NCI-H1436 treated with DMSO at 0.1 percent for 48 hours (cell line): Measurements from ENCODE around the gene EIF1AX.
"Not testable (repeated sequence)": the region's sequence is repeated elsewhere in the genome, so short reads cannot be mapped to it uniquely, and the experiment has no call there.

Experiments
- DNase-seq: peaks from one replicate; lab custom pipeline; 2025; lab: John Stamatoyannopoulos, UW

The EIF1AX gene

DNA sequence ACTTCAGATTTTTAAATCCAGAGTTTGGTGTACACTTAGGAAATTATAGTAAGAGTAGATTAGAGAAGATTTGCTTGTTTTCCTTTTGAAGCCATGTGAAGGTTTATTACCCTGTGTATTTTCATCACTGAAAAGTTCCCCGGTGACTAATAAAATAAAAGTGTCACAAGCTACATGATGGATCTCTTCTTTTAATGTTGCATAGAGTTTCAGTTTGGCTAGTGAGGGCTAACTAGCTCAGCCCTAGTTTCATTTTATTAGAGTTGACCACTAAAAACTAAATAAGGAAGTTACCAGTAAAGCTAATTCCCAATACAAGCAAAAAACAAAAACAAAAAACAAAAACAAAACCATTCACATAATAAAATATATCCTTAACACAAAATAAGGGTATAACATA is 14.8 kb downstream of the EIF1AX start:
- DNase-seq: not testable (repeated sequence)

GRCh38 chrX:20124964-20125363 is 16.7 kb downstream of the EIF1AX start:
- no peak for DNase-seq

DNA sequence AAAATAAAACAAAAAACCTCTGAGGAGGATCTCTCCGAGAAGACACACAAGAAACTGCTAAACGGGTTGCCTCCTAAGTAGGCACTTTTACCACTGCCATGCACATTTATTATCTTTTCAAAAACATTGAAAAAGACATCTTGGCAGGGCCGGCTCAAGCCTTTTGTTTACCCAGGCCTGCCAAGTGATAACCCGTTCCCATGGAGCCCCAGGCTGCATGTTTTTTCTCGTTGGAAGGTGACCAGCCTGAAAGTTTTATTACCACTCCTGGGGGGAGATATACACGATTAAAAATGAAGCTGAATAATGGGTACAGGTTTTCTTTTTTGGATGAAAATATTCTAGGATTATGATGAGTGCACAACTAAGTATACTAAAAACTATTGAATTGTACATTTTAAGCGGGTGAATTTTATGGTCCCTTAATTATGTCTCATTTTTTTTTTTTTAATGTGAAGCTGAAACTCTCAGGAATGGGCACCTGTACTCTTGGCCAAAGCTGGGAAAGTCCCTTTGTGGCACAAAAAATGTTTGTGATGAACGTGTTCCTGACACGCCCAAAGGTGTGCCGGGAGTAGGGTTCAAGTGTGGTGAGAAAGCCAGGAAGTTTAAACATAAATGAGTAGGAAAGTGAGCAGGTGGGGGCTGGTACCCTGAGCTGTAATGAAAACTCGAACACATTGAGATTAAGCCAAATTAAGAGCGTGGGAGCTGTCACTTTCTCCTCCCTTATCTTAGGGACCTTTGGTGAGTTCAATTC is 23.4 kb downstream of the EIF1AX start:
- no peak for DNase-seq

GRCh38 chrX:20116577-20117240 is 24.9 kb downstream of the EIF1AX start, which contains the start of gene MAP7D2:
MAP7D2 (minus strand) TSS chrX:20116907; CDS start chrX:20116879, 28 bp downstream.
- no peak for DNase-seq

DNA sequence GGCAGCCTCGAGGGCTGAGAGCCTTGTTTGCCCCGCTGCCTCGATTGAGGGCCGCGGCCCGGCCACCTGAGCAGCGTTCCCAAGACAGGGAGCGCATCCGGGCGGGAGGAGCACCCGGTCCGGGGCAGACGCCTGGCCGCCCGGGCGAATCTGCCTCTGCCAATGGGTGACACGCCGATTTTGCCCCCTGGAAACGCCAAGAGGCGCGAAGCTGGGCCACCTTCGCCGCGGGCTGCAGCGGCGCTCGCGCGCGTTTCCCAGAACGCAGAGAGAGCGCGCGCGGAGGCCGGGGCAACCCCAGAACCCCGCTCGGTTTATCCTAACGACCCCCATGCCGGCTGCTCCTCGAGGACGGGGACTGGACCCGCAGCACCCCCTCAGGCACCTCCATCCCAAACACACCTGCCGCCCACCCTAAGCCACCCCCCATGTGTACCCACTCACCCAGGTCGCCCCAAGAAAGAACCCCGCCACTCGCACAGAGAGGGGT is 25.5 kb downstream of the EIF1AX start:
- DNase-seq: no peak

DNA sequence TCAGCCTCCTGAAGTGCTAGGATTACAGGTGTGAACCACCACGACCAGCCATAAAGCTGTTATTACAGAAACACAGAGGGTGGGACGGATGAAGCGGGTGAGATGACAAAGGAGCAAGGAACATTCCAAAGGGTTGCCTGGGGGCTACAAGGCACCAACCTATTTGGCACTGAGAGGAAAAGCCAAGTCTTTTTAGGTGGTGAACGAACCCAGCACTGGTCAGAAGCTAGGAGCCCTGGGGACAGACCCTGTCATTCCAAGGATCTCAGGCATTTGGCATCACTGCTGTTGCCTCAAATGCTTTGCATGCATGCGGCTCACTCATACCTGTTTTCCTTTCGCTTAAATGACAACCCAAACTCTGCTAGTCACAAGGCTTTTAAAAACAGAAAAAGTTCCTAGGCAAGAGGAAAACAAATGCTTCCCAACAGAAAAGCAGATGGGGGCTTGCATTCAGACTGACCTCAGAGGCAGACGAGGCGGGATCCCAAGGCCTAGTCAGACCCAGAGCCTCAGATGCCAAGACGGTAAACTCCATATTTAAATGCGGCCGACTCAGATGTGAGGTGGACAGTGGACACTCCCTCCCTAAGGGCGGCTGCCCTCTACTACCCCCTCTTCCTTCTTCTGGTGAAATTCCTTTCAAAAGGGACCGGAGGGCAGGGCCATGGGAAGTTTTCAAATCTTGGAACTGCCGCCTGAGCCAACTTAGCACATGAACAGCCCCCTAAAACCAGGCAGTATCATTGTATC is 29.4 kb downstream of the EIF1AX start:
- DNase-seq: no peak

GRCh38 chrX:20111271-20111670 is 30.4 kb downstream of the EIF1AX start:
- no peak for DNase-seq

- no peak for DNase-seq
Observed at GRCh38 chrX:20101934-20102581, 39.6 kb downstream of the EIF1AX start.

DNA sequence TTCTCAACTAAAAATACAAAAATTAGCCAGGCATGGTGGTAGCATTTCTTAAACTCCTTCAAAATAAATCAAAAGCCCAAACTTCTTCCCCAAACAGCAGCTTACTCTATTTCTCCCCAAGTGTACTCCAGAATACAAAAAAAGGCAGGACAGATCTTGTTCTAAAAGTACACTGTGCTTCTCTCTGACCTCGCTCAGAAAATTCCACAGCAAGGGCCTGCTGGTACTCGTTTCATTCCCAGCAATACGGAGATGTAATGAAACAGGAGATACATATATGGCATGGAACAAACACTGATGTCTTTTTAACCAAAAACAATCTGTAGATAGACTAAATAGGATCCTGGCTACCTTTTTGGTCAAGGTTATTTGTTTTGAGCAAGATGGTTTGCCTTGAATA is 50.1 kb downstream of the EIF1AX start:
- DNase-seq: no peak

GRCh38 chrX:20089845-20090244 is 51.8 kb downstream of the EIF1AX start:
- DNase-seq: no peak

DNA sequence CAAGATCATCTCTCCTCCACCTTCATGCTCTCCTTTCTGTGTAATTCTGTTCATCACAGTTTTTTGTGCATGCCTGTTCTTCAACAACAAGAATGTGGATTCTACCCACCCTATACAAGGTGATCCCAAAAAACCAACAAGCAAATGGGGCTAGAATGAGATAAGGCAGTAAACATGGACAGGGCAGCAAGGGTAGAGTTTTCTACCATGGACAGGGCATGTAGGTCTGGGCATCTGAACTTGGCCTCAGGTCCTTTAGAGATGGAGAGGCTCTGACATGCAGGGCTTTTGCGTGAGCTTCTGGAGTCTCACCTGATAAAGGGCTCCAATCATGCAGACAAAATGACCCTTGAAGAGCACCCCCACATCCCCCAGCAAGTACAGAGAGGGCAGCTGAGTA is 61.4 kb downstream of the EIF1AX start:
- DNase-seq: no peak
